Esophagus mucosa (tissue), 1 donor: ENCODE results near the gene MINDY3. TPM values are rescaled to one million over a fixed set of nuclear protein-coding genes. Genes with fewer than 3 reads are reported as not detected.
"Not testable (repeated sequence)": the region's sequence is repeated elsewhere in the genome, so short reads cannot be mapped to it uniquely, and the experiment has no call there.

Experiments used
- ATAC-seq: fragments of 200-7000 bp; cut with Tn5 transposase; one replicate; pipeline ENCODE4 v1.9.1; 2020
- total RNA-seq: library from RNA; stranded (reverse); gene quantifications from one replicate; pipeline ENCODE4 v1.2.4, GENCODE V29; 2023
- donor health status: DM: yes; HTN: yes; CAD: no.

MINDY3 gene
- total RNA-seq, 1 donor from 2014 or later, result 15.3 TPM

DNA sequence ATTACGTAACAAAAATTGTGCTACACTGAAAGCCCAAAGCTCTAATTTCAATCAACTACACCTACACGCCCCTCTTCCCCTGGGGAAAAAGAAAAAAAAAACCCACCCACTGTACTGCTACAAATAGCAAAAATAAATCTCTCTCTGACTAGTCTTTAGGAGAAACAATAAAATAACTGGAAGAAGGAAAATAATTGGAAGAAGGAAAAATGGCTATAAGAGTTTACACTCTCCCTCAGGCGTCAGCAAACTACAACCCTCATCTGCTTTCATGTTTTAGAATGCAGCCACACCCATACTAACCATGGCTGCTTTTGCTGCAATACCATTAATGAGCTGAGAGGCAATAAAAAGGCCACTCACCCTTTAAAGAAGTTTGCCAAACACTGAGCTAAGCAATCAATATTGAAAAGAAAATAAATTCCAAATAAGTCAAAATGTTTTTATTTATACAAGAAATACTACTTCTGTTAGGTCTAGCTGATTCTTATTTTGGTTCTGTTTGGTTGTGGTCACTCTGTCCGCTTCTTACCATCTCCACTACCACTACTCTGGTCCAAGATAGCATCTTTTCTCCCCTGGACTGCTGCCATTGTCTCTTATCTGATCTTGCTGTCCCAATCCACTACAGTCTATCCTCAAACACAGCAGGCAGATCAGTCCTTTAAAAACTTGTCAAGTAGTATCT, 3.8 kb downstream of the MINDY3 start:
- ATAC-seq, result no peak

- ATAC-seq, result no peak
Measured at GRCh38 chr10:15853800-15854199, 6.5 kb downstream of the MINDY3 start.

- no peak for ATAC-seq
Measured at GRCh38 chr10:15852111-15852557, 8.2 kb downstream of the MINDY3 start.

- not testable (repeated sequence) for ATAC-seq
Measured at GRCh38 chr10:15850337-15850978, 9.8 kb downstream of the MINDY3 start.

DNA sequence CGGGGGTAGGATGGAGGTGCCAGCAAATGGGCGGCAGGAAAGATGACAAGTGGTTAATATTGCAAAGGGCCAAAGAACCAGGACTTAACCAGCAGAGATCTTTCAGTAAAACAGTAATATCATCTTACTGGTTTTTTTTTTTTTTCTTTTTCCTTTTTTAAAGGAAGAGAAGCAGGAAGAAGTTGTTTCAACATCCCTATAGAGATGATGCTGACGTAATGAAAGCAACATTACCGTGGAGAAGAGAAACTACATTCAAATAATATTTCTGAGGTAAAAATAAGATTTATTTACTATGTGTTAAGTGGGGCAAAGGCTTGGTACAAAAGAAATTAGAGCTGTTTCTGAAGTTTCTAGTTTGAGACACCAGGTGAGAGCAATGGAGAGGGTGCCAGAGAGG, 11.0 kb downstream of the MINDY3 start:
- no peak for ATAC-seq

DNA sequence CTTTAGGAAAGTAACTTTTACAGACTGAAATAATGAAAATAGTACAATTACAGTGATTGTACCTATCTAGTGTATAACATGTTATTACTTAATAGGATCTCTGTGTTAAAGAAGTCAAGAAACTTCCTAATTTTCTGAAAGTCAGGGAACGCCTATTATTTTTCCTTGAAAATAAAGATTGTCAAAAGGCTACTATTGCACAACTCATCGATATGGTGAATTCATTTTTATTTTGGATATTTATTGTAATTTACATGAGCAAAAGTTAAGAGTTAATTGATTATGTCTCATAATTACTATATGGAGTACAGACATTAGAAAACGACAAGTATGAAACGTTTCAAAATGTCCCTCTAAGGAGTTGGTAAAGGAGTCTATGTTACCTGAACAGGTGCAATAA, 12.8 kb downstream of the MINDY3 start:
- ATAC-seq, result no peak

DNA sequence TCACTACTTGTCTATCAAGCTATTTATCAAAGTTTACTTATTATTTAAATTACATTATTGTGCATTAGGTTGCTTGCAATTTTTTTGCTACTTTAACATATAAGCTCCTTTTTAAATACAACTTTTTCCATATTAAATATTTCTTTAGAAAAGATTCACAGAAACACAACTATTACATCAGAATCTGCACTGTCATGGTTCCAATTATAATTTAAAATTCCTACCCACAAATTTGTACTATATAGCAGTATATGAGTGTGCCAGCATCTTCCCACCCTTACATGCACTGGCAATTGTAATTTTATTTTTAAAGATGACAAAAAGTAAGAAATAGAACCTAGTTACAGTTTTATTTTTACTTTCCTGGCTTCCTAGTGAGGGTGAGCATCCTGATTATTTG, 15.8 kb downstream of the MINDY3 start:
- ATAC-seq, result no peak

GRCh38 chr10:15843695-15844094, 16.6 kb downstream of the MINDY3 start:
- ATAC-seq, result no peak

GRCh38 chr10:15842556-15843169, 17.6 kb downstream of the MINDY3 start:
- ATAC-seq, result no peak

- no peak for ATAC-seq
Measured at GRCh38 chr10:15841696-15842095, 18.6 kb downstream of the MINDY3 start.

DNA sequence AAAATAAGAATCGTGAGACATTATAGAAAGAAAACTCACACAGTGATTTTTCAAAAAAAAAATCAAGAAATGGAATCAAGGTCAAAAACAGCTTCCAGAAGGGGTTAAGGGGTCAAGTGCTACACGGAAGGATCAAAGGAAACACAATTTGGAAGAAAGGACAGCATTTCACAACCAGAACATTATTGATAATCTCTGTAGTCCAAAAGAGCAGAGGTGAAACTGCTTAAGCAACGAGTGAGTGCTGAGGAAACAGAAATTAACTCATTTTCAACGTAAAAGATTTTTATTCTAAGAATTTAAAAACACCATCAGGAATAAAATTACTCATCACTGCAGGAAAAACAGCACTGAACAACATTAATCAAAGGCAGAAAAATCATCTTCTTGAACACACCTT, 23.5 kb downstream of the MINDY3 start:
- ATAC-seq, result no peak

DNA sequence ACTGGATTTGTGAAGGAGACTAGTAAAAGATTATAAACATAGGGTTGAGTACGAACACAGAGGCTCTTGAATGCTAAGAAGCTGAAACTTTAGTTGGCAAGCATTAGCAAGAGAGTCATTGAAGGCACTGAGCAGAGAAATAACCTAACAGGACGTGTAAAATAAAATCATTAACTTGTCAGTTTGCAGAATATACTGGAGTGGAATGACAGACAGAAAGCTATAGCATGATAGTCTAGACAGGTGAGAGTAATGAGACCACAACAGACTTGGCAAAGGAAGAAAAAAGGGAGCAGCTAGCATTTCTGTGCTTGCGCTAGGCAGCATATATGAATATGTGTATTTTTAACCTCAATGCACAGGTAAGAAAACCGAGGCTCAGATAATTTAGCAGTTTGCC, 30.8 kb downstream of the MINDY3 start:
- ATAC-seq, result no peak

DNA sequence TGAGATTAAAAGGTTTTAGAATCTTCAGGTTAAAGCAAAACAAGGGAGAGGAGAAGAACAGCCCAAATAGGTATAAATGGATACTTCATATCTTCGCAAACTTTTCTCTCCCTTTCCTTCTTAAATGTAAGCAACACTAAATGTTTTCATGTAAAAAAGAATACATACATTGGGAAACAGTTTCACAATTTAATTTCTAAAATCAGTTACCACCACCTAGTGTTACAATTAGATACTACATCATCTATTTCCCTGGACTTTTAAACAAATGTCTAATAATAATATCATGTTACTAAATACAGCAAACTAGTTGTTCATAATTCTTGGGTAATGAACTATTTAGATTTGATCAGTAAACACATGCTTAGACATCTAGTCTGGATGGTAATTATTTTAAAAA, 35.8 kb downstream of the MINDY3 start:
- no peak for ATAC-seq

- no peak for ATAC-seq
Measured at GRCh38 chr10:15822131-15822530, 38.2 kb downstream of the MINDY3 start.

- ATAC-seq, result no peak
Measured at GRCh38 chr10:15821046-15821683, 39.1 kb downstream of the MINDY3 start.

DNA sequence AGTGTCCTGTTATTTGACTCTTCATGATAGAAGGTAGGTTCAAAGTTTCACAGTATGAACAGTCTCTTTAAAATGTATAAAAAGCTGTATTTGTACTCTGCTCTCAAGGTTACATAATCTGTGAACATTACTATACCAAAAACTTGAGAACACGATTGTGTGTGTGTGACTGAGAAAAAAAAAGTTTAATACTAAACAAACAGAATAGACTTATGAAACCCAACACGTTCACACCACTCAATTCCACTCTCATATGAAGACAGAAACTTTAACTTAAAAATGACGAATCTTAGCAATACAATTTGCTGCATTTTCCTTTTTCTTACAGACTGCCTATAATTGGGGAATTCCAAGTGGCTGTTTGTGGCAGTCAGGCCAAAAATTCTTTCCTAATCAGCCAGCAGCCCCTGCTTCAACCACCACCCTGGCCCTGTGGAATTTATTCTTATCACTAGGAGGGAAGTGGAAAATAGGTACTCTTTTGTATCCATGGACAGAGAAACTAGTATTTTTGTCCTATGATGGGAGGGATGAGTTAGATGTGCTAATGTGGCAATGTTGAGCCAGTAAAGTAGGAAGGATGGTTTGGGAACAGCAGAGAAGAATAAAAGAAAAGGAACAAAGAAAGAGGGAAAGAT, 42.8 kb downstream of the MINDY3 start:
- ATAC-seq, result no peak

DNA sequence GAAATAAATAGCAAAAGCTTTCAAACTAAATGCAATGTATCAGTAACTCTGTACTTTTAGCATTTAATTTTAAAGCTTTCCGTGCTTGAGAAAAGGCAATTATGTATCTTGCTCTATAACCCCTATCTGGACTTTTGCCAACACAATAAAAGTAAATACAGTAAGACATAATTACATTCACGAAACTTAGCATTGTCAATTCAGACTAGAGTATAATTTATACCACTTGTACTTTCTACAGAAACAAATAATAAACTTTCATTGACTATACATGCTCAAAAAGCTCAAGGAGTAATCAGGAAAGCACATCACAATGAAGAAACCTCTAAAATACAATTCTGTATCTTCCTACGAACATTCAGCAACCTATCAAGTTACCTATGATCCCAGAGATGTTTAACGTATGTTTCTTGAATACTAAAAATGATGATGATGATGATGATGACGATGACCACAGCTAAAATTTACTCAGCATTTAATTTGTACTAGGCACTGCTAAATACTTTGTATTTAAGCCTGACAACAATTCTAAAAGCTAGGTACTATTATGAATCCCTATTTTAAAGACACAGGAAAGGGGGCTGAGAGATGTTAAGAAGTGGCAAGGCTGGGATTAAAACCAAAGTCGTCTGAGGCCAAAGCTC, 44.9 kb downstream of the MINDY3 start:
- no peak for ATAC-seq

- ATAC-seq, result no peak
Measured at GRCh38 chr10:15814565-15814964, 45.7 kb downstream of the MINDY3 start.

GRCh38 chr10:15813415-15813814, 46.9 kb downstream of the MINDY3 start:
- ATAC-seq, result no peak

DNA sequence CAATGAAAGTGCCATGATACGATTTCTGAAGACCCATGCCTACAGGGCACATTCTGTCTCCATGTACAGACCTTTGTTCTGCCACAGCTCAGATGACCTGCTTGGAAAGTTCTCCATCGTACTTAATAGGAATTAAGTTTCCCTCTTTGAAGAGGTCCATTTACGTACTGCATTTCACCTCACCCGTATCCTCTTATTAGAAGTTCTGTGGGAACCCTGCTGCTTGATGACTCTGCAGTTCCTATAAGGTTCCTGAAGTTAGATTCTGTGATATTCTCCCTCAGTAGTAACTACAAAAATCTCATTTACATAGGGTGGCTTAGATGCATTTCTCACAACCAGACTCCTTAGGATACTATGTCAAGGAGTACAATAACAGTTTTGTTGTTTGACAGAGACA, 50.9 kb downstream of the MINDY3 start:
- ATAC-seq, result no peak

GRCh38 chr10:15808204-15808797, 52.0 kb downstream of the MINDY3 start:
- no peak for ATAC-seq

DNA sequence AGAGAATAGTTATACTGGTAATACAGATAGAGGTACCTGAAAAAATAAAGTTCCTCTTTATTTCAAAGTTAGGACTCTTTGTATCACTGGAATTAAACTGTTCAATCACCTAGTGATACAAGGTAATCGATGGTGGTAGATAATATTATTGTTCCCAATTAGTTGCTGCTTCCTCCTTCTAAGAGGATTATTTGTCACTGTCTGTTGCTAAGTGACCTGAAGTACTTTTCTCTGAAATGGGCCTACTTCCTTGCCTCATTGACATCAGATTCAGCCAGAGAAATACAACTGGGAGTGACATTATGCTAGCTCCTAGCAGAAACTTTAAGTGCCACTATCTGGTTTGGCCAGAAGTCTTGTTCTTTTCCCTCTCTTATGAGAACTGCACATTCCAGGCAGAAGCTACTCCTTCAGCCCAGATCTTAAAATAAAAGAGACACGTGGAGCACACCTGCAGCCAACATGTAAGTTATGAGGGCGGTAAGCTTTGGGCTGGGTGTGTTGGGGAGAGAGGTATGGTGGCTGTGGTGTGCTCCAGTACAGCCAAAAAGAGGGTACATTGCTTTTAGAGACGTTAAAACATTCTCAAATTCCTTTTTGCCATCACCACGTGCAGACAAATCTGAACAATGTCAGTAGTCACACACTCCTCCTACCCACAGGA, 54.8 kb downstream of the MINDY3 start:
- ATAC-seq, result no peak
